A549 treated with Hydrocortisone at 1 μM for 4 hours (cell line): ENCODE results near the gene ING4. TPM values are rescaled to one million over a fixed set of nuclear protein-coding genes. Genes with fewer than 3 reads are reported as not detected.

Experiments
- total RNA-seq: library from RNA; stranded (reverse); fragments of 200-300 nt; extraction: Qiagen RNA extraction; gene quantifications from 5 replicates; pipeline ENCODE4 v1.2.3, GENCODE V29; 2022

ING4 gene
- 11.5 to 19.9 TPM (median 14.3 TPM) in 5 replicates for total RNA-seq

DNA sequence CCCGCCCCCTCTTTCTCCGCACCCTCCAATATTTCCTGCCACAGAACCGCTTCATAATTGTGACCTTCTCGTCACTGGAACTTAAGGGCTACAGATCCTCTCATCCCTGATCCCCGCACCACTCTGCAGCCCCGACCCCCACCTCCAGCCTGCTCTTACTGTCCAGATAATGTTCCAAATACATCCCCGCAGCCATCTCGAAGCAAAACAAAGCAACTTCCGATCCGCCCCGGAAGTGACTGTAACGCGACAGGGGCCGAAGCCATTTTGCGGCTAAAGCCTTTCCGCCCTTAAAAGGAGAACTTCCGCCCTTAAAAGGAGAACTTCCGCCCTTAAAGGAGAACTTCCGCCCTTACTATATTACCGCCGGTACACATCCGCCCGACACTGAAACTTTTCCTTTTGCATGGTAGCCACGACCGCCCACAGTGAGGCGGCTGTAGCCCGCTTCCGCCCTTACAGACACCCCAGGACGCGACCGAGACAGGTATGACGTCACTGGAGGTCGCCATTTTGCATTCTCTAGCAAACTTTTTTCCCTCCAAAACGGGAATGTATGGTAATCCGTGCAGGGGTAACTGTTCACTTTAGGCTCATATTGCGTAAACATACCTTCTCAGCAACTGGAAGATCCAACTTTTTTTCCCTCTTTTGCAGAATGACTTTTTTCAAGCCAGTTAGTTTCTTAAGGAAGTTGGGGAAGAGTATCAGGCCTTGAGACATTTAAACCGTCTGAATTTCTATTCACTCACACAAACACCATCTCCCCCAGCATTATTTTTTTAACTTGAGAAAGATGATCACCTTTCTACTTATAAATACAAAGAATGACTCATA, at the start of gene ING4:
Gene ING4, minus strand, starts transcription at position 214 of the 837 bp plus-strand sequence. Its CDS starts 18 bp downstream, at position 196.

DNA sequence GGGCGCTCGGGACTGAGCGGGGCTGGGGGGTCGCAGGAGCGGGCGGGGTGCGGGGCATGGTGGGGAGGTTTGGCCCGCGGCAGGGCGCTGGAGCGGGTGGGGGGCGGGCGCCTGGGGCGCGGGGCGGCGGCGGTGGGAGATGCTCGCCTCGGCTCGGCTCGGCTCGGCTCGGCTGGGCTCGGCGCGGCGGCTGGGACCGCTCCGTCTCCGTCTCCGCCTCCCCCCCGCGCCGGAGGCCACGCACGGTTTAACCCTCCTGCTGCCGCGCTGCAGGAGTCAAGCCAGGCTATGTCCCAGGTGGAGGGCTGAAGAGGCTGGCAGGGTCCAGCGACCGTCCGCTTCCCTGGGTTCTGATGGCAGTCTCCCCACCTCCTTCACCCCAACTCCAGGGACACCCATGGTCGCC, 37.7 kb upstream of the ING4 start, which contains the start of gene PIANP:
Gene PIANP, minus strand, starts transcription at position 170 of the 406 bp plus-strand sequence. CDS start 2,754 bp downstream, outside the sequence.

DNA sequence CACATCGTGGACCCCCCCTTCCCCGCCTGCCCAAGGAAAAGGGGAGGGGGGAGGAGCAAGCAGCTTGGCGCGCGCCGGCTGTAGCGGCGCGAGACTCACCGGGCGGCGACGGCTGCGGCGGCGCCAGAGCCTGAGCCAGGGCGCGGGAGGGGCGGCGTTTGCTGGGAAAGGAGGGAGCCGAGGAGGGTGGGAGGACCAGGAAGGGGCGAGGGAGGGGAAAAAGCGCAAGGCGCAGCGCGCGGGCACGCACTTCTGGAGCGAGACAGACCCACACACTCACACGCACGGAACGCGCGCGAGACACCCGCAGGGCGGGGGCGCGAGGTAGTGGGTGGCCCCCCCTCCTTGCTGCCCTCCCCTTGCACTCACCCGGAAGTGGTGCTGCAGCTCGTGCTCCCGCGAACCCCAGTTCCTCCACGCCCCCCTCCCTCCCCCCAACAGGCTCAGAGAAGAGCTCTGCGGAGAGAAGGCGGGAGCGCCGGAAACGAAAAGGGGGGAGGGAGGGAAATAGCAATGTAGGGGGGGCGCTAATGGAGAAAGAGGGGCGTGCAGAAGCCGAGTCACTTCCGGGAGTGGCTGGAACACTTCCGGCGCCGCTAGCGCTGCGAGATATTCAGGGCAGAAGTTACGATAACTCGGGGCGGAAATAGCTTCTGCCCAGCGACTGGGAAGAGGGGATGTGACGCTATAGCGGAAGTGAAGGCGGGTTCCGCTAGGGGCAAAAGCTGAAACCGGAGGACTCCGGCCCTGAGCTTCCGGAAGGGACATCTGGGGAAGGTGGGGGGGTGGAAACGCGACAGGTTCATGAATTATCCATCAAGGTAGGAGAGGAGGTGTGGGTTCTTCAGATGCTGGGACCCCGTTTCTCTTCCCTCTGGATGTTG, 26.3 kb upstream of the ING4 start, which contains the start of gene ZNF384:
Gene ZNF384, minus strand, starts transcription at position 377 of the 884 bp plus-strand sequence. CDS start 9,855 bp downstream, outside the sequence.

DNA sequence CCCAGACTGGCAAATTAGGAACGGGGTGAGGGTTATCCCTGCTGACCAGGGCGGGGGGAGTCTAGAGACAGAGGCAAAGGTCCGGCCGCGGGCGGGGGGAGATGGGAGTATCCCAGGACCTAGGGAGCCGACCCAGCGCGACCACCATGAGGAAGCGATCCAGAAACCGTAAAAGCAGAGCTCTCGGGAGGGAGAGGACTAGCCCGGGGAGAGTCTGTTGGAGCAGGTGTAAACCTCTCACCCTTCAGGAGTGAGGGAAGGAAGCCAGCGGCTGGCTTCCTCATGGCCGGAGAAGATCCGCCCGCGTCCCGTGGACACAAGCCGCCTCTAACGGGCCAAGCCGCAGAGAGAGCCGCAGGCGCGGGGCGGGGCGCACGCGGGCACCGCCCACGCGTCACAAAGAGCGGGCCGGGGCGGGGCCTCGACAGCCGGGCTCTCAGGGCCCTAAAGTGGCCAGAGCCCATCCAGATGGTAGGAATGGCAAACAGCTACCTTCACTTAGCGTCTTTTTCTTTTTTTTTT, 15.8 kb downstream of the ING4 start, which contains the start of gene ACRBP:
Gene ACRBP, minus strand, starts transcription at position 350 of the 522 bp plus-strand sequence. Its CDS starts 66 bp downstream, at position 284.

DNA sequence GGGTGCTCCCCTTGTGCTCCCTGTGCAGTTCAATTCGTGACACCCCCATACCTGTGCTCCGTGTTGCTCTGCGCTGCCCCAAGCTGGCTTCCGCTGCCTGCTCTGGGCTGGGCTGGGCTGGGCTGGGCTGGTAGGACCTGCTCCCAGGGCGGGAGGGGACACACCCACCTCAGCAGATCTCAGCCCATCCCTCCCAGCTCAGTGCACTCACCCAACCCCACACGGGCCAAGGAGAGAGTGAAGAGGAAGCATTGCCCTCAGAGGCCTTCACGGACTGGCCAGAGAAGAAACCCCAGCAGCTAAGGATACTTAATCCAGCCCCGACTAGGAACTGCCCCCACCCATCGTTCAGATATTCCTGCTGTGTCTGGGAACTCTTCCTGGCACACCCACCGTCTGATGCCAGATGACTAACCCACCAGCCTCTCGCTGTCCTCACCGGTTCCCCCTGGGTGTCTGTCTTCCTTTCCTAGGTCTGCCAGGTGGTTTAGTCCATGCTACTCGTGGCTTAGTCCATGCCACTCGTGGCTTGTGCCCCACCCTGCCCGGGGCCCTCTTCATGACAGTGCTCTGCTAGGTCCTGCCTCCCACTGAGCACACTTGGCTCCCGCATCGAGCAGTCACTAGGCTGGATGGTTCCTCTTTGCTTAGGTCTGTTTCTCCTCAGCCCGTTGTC, 26.9 kb downstream of the ING4 start, which contains the start of gene LPAR5:
Gene LPAR5, minus strand, starts transcription at position 104 of the 676 bp plus-strand sequence. CDS start 14,711 bp downstream, outside the sequence.

Other genes starting within 250 kb of the ING4 start
- gene CD27, start 218.2 kb downstream of the ING4 start, total RNA-seq: not detected in 5 replicates
- 3.3 to 4.0 TPM (median 3.6 TPM) in 5 replicates for gene TAPBPL, start 211.1 kb downstream of the ING4 start, total RNA-seq
- gene VAMP1, start 192.4 kb downstream of the ING4 start, total RNA-seq: 9.2 to 13.0 TPM (median 10.5 TPM) in 5 replicates
- gene MRPL51, start 169.9 kb downstream of the ING4 start, total RNA-seq: 256 to 331 TPM (median 322 TPM) in 5 replicates
- gene NCAPD2, start 169.0 kb downstream of the ING4 start, total RNA-seq: 52.3 to 78.1 TPM (median 59.3 TPM) in 5 replicates
- gene GAPDH, start 128.6 kb downstream of the ING4 start, total RNA-seq: 6,926 to 9,040 TPM (median 8,633 TPM) in 5 replicates
- 1.6 to 2.5 TPM (median 1.8 TPM) in 5 replicates for gene IFFO1, start 107.1 kb downstream of the ING4 start, total RNA-seq
- gene NOP2, start 94.8 kb downstream of the ING4 start, total RNA-seq: 91.1 to 115 TPM (median 97.7 TPM) in 5 replicates
- gene CHD4, start 55.7 kb downstream of the ING4 start, total RNA-seq: 55.8 to 82.9 TPM (median 60.2 TPM) in 5 replicates
- gene LPAR5, start 27.2 kb downstream of the ING4 start, total RNA-seq: 0.58 to 1.0 TPM (median 0.70 TPM) in 5 replicates
- gene ACRBP, start 15.7 kb downstream of the ING4 start, total RNA-seq: 0.18 to 0.56 TPM (median 0.33 TPM) in 3 of 5 replicates, not detected in the others
- gene ZNF384, start 26.3 kb upstream of the ING4 start, total RNA-seq: 53.8 to 60.6 TPM (median 58.4 TPM) in 5 replicates
- gene PIANP, start 37.7 kb upstream of the ING4 start, total RNA-seq: 0.76 to 1.1 TPM (median 0.84 TPM) in 5 replicates
- gene COPS7A, start 60.9 kb upstream of the ING4 start, total RNA-seq: 48.4 to 56.5 TPM (median 55.4 TPM) in 5 replicates
- gene MLF2, start 90.0 kb upstream of the ING4 start, total RNA-seq: 246 to 305 TPM (median 296 TPM) in 5 replicates
- 588 to 898 TPM (median 880 TPM) in 5 replicates for gene PTMS, start 103.2 kb upstream of the ING4 start, total RNA-seq
- 0.51 to 1.9 TPM (median 1.7 TPM) in 5 replicates for gene LAG3, start 109.4 kb upstream of the ING4 start, total RNA-seq
- not detected in 5 replicates for gene CD4, start 126.4 kb upstream of the ING4 start, total RNA-seq
- 0.28 to 0.51 TPM (median 0.38 TPM) in 5 replicates for gene GPR162, start 158.7 kb upstream of the ING4 start, total RNA-seq
- gene P3H3, start 165.3 kb upstream of the ING4 start, total RNA-seq: 23.9 to 29.0 TPM (median 26.3 TPM) in 5 replicates
- 1.0 to 2.0 TPM (median 1.6 TPM) in 5 replicates for gene GNB3, start 177.8 kb upstream of the ING4 start, total RNA-seq
- gene CDCA3, start 188.2 kb upstream of the ING4 start, total RNA-seq: 73.1 to 82.3 TPM (median 77.5 TPM) in 5 replicates
- gene USP5, start 189.0 kb upstream of the ING4 start, total RNA-seq: 71.7 to 88.7 TPM (median 74.7 TPM) in 5 replicates
- 1,586 to 1,659 TPM (median 1,629 TPM) in 5 replicates for gene TPI1, start 204.4 kb upstream of the ING4 start, total RNA-seq
- gene SPSB2, start 210.2 kb upstream of the ING4 start, total RNA-seq: 27.8 to 35.3 TPM (median 31.2 TPM) in 5 replicates
- 15.4 to 18.3 TPM (median 17.3 TPM) in 5 replicates for gene LRRC23, start 241.7 kb upstream of the ING4 start, total RNA-seq